ENCODE measurements around the gene SAT2. TPM values are rescaled to one million over a fixed set of nuclear protein-coding genes. Genes with fewer than 3 reads are reported as not detected.
"Not testable (repeated sequence)": the region's sequence is repeated elsewhere in the genome, so short reads cannot be mapped to it uniquely, and the experiment has no call there.

SAT2 gene
- total and polyA plus RNA-seq, 2 experiments from 2014 or later, result 56.7 to 69.4 TPM

GRCh38 chr17:7606280-7606679, 21.3 kb downstream of the SAT2 start (continued):
- no peak for TF ChIP-seq ZNF462 (CRISPR knock-in tag; IDR thresholded peaks at IDR 0.05)
- no peak for TF ChIP-seq REST (IDR thresholded peaks at IDR 0.05; ENCODE audit: unreplicated experiment)
- TF ChIP-seq EZH2 (IDR thresholded peaks at IDR 0.05; ENCODE audit: low read depth, unreplicated experiment), result no peak
- TF ChIP-seq NANOG (IDR thresholded peaks at IDR 0.05; ENCODE audit: borderline replicate concordance), result no peak

- not testable (repeated sequence) for H3K9me2 ChIP-seq (ENCODE audit: insufficient read depth)
- peaks cover 86% of the 10 kb centered on the region for H3K36me3 Mint-ChIP-seq (ENCODE audit: low read depth)
Measured at GRCh38 chr17:7597561-7597960, 30.1 kb downstream of the SAT2 start.

More at GRCh38 chr17:7597561-7597960, 30.1 kb downstream of the SAT2 start:
- not testable (repeated sequence) for H3K4me2 ChIP-seq; H3K4me1 Mint-ChIP-seq; H3K4me3 Mint-ChIP-seq; H3K27me3 ChIP-seq (ENCODE audit: insufficient read depth); H3K4me1 ChIP-seq (ENCODE audit: insufficient read depth); H3K27me3 Mint-ChIP-seq (ENCODE audit: insufficient read depth, low read depth, poor library complexity); H3F3A ChIP-seq (replicated peaks; ENCODE audit: low read depth); H3K9me3 Mint-ChIP-seq; H3K79me2 ChIP-seq (replicated peaks; ENCODE audit: insufficient read depth); H4K20me1 ChIP-seq (replicated peaks; ENCODE audit: insufficient read depth); H3K27ac Mint-ChIP-seq; H3K27ac ChIP-seq (ENCODE audit: low read depth); DNase-seq (ENCODE audit: low spot score); ATAC-seq; H3K4me3 ChIP-seq; H2AFZ ChIP-seq
- H3K36me3 ChIP-seq (ENCODE audit: insufficient read depth), result peaks cover 37% of the 10 kb centered on the region

All from GM23338 (cell line).